CD4-positive, alpha-beta T cell treated with Interferon gamma for 1 hour (primary cell): Measurements from ENCODE around the gene RTL10.
A peak's percentile ranks its signal among the peaks of the same experiment; 100 is the strongest.
"Not testable (repeated sequence)": the region's sequence is repeated elsewhere in the genome, so short reads cannot be mapped to it uniquely, and the experiment has no call there.

Source experiments
- DNase-seq: peaks from one replicate; pipeline ENCODE4 v3.0.0-alpha.2; 2020

Gene RTL10

DNA sequence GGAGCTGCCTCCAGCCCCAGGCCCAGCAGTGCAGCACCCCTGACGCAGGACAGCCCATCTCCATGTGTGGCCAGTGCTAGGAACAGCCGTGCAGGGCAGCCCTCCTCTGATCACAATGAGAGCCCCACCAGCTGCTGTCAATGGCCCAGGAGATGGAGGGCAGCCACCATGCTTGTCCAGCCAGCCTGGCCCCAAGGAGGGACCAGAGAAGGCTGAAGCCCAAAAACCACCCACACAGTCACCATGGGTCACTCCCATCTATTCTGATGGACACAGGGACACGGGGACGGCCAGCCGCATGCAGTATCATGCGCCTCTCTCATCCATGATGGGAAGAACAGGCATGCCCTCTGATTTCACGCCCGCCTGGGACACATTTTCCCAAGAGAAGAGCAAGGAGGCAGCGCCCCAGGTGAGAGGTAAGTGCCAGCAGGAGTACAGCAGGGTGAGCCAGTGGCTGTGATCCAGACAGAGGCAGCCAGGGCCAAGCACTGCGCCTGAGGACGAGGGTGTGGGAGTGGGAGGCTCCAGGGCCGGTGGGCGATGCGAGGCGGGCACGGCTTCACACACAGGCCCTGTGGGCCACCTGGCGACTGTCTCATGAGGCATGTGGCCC lies 33.6 kb upstream of the RTL10 start:
- no peak for DNase-seq

DNA sequence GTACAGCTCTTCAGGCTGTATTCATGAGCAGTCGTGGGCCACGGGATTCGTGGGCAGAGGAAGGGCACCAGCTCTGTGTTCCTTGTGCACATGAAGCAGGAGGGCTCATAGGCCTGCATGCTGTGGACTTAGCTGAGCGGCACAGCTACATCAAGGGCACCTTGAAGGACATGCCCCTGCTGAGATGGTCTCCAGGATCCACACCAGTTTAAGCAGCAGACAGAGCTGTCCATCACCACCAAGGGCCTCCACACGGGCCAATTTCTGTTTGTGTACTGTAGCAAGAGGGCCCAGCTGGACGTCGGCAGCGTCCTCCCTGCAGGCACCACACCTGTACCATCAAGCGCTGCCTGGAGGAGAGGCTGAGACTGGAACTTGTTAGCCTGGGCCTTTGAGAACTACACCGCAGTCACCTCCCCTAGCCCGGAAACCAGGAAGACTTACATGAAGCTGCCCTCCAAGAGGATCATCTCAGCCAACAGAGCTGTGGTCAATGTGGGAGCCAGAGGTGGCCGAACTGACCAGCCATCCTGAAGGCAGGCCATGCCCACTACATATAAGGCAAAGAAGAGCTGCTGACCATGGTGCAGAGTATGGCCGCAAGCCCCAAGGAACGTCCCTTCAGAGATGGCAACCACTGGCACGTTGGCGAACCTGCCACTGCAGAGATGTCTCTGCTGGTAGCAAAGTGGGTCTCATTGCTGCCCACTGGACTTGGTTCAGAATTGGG lies 32.7 kb upstream of the RTL10 start:
- DNase-seq = no peak

DNA sequence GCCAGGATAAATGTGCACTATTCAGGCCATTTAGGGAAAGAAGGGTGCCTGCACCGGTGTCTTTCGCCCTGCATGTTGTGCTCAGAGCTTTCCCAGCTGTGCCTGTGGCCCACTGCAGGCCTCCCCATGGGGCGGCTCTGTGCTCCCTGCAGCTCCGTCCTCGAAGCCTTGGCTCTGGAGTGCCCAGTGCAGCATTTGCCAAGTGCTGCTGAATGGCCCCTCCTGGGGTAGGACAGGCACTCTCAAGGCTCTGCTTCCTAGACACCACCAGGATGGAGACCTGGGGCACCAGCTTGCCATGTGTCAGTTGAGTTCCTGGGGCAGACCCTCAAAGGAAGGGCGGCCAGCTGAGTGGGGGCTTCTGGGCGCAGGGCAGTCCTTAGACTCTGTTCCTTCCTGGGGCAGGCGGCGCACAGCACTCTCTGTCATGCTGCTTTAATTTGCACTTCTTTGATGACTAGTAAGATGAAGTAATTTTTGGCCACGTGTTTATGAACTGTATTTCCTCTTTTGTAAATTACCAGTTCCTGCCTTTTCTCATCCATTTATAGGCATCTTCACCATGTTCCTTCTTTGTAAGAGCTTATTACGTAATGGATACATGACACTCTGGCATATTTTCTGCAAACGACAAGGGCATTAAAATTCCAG lies 32.1 kb upstream of the RTL10 start:
- DNase-seq = peak; percentile 39

- no peak for DNase-seq
These were observed 31.3 kb upstream of the RTL10 start for GRCh38 chr22:19885841-19886592.

DNA sequence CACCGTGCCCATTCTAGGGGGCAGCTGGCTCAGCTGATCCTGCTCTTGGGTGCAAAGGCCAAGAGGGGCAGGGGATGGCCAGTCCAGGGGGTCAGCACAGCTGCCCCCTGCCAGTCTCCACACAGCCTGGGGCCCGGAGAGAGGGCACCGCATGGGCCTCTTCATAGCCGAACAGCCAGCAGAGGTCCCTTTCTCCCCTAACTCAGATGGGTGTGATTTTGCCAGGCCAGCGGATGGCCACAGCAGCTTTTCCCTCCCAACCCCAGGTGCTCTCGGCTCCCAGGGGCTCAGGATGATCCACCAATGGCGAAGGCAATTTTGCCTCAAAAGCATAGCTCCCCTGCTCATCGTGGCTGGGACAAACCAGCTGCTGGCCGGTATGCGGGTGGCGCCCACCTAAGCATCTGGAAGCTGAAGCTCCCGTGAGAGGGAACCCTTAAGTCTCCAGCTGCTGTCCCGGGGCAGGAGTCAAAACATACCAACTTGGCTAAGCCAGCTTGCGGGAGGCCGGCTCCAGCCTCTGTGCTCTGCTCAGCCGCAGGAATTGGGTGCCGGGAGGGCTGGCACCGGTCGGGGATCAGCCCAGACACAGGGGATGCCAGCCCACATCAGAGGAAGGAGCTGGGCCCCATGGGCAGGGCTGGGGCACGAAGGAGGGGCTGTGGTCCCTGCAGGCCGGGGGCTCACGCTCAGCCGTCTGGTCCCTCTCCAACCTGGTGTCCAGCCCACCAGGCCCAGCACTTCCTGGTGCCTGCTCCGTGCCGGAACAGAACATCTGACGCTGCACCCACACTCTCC lies 30.5 kb upstream of the RTL10 start:
- DNase-seq = no peak

- DNase-seq = no peak
These were observed 29.7 kb upstream of the RTL10 start for GRCh38 chr22:19884161-19884953.

- DNase-seq = not testable (repeated sequence)
These were observed 28.8 kb upstream of the RTL10 start for GRCh38 chr22:19883446-19883845.

GRCh38 chr22:19882446-19883381 lies 28.0 kb upstream of the RTL10 start:
- DNase-seq = no peak

GRCh38 chr22:19880786-19881569 lies 26.3 kb upstream of the RTL10 start:
- no peak for DNase-seq

- DNase-seq = no peak
These were observed 25.5 kb upstream of the RTL10 start for GRCh38 chr22:19879992-19880785.

GRCh38 chr22:19879643-19879991 lies 24.9 kb upstream of the RTL10 start:
- no peak for DNase-seq

- DNase-seq = no peak
These were observed 24.5 kb upstream of the RTL10 start for GRCh38 chr22:19879246-19879570.

GRCh38 chr22:19878461-19879245 lies 24.0 kb upstream of the RTL10 start:
- DNase-seq = no peak

GRCh38 chr22:19877626-19878339 lies 23.1 kb upstream of the RTL10 start:
- DNase-seq = no peak

GRCh38 chr22:19876941-19877625 lies 22.4 kb upstream of the RTL10 start:
- no peak for DNase-seq

GRCh38 chr22:19876314-19876940 lies 21.8 kb upstream of the RTL10 start:
- DNase-seq = no peak
